Gastrocnemius medialis (tissue), 4 donors: ENCODE data around the gene APBB1IP. TPM values are rescaled to one million over a fixed set of nuclear protein-coding genes. Genes with fewer than 3 reads are reported as not detected.
A peak's percentile ranks its signal among the peaks of the same experiment; 100 is the strongest.
"Not testable (repeated sequence)": the region's sequence is repeated elsewhere in the genome, so short reads cannot be mapped to it uniquely, and the experiment has no call there.

Experiments
- ATAC-seq, 2 donors: fragments of 150-250 bp; one replicate each; pipeline ENCODE4 v1.9.1; 2016
- DNase-seq, 2 donors: peaks; one replicate each; pipeline ENCODE4 v3.0.0-alpha.2; 2019
- H3K27ac ChIP-seq, 4 donors: fragments of 200-600 bp; sonication (generic); 1 replicate in 1 of 4; 2 replicates in 3 of 4; pipeline ENCODE4 v1.5.1; 2016 to 2018; ENCODE audit warnings: mild to moderate bottlenecking in 2 of 4, moderate library complexity in 1 of 4
- H3K27me3 ChIP-seq, 3 donors: fragments of 200-600 bp; sonication (generic) in 2 of 3; 1 replicate in 1 of 3; 2 replicates in 2 of 3; pipeline versions ENCODE4 v1.5.1 to v1.6.0; 2016 to 2019; ENCODE audit warnings: mild to moderate bottlenecking in 1 of 3, moderate library complexity in 1 of 3
- H3K36me3 ChIP-seq, 2 donors: fragments of 200-600 bp; sonication (generic) in 1 of 2; one replicate each; pipeline ENCODE4 v1.5.1; 2017 to 2018
- H3K4me1 ChIP-seq, 2 donors: fragments of 200-600 bp; sonication (generic) in 1 of 2; one replicate each; pipeline ENCODE4 v1.5.1; 2016 to 2017; ENCODE audit warnings: mild to moderate bottlenecking in 2 of 2
- H3K4me3 ChIP-seq, 4 donors: fragments of 200-600 bp; sonication (generic) in 3 of 4; 1 replicate in 1 of 4; 2 replicates in 3 of 4; pipeline ENCODE4 v1.5.1; 2016 to 2019; ENCODE audit warnings: mild to moderate bottlenecking in 2 of 4
- H3K9me3 ChIP-seq, 3 donors: fragments of 200-600 bp; sonication (generic) in 2 of 3; 1 replicate in 1 of 3; 2 replicates in 2 of 3; pipeline ENCODE4 v1.5.1; 2016 to 2019
- POLR2A ChIP-seq, 2 donors: fragments of 450-650 bp; IDR thresholded peaks; one replicate each; pipeline ENCODE4 v1.6.1; 2017; ENCODE audit warnings: antibody characterized with exemption in 2 of 2, mild to moderate bottlenecking in 2 of 2, moderate library complexity in 2 of 2
- in situ Hi-C, 4 donors: fragments of 200-750 bp; cut with MboI; loops; one replicate each; pipeline versions ENCODE4 v1.15.0 to v1.8.0; 2017; ENCODE audit warnings: low sequenced_read_pairs in 4 of 4
- intact Hi-C: fragments of 100-400 bp; cut with DNase I; formaldehyde crosslinking; loops from one replicate; pipeline ENCODE4 v1.15.1; 2023; ENCODE audit warnings: low total_unique reads
- total RNA-seq, 4 donors: library from RNA; depleted of rRNA; stranded (reverse); fragments of >200 nt; gene quantifications; one replicate each; pipeline versions ENCODE4 v1.1.0 to v1.2.3, GENCODE V29; 2016
- TF ChIP-seq, protein P1 (sequence below), 5 experiments: fragments of 450-650 bp in 3 of 5; fragments of 200-600 bp in 2 of 5; sonication (generic) in 2 of 5; IDR thresholded peaks in 4 of 5; conservative IDR thresholded peaks in 1 of 5; 1 replicate in 4 of 5; 2 replicates in 1 of 5; pipeline ENCODE4 v1.5.1; 2016 to 2019; ENCODE audit warnings: antibody characterized with exemption in 5 of 5, mild to moderate bottlenecking in 3 of 5, moderate library complexity in 3 of 5

Gene APBB1IP
- total RNA-seq, 4 donors from 2014 or later, result 0.83 to 2.0 (median 1.2) TPM

DNA sequence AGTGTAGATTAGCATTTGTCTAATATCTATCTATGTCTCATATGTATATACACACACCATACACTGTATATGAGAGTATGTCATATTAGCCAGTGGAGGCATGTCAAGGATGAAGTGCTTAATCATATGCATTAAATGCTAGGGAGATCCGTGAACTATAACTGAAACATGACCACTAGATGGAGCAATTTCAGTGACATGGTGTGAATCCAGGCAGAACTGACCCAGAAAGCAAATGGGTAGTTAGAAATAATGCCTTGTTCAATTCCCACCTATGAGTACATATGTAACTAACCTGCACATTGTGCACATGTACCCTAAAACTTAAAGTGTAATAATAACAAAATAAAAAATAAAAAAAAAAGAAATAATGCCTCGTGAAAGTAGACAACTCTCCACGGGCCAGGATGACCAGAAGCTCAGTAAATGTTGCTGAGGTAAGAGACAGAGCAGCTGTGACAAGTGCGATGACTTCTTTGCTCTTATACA, 168.3 kb downstream of the APBB1IP start:
- TF ChIP-seq, protein P1, sequence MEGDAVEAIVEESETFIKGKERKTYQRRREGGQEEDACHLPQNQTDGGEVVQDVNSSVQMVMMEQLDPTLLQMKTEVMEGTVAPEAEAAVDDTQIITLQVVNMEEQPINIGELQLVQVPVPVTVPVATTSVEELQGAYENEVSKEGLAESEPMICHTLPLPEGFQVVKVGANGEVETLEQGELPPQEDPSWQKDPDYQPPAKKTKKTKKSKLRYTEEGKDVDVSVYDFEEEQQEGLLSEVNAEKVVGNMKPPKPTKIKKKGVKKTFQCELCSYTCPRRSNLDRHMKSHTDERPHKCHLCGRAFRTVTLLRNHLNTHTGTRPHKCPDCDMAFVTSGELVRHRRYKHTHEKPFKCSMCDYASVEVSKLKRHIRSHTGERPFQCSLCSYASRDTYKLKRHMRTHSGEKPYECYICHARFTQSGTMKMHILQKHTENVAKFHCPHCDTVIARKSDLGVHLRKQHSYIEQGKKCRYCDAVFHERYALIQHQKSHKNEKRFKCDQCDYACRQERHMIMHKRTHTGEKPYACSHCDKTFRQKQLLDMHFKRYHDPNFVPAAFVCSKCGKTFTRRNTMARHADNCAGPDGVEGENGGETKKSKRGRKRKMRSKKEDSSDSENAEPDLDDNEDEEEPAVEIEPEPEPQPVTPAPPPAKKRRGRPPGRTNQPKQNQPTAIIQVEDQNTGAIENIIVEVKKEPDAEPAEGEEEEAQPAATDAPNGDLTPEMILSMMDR (IDR thresholded peaks at IDR 0.05 in 4 of 5, conservative IDR thresholded peaks at IDR 0.05 in 1 of 5), result peak in 2 of 5 experiments; percentile 18 to 26
- intact Hi-C loops, ATAC-seq, in situ Hi-C loops, H3K4me1 ChIP-seq, H3K27ac ChIP-seq, H3K4me3 ChIP-seq, DNase-seq, H3K9me3 ChIP-seq, H3K27me3 ChIP-seq, H3K36me3 ChIP-seq: not testable (repeated sequence)

DNA sequence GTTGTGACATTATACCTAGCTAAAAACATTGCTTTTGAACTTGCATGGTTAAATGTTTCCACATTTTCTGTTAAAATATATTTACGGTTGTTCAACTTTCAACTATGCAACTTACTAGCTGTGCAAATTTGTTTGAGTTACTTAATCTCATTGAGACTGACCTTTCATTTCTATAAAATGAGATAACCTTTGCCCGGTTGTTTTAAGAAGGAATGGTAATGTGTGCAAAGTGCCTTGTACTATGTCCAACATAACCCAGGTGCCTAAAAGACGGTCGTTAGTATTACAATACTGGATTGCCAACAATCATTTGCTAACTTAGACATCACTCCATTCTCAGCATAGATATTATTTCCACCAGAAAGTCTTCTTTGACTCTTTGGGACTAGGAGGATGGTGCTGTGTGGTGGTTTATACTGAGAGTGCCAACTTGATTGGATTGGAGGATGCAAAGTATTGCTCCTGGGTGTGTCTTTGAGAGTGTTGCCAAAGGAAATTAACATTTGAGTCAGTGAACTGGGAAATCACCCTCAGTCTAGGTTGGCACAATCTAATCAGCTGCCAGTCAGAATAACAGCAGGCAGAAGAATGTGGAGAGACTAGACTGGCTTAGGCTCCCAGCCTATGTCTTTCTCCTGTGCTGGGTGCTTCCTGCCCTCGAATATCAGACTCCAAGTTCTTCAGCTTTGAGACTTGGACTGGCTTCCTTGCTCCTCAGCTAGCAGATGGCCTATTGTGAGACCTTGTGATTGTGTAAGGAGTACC, 174.2 kb downstream of the APBB1IP start:
- no peaks in the 10 kb centered on the region for H3K27me3 ChIP-seq
- intact Hi-C loops, result no loop called here
- ATAC-seq (no peak), DNase-seq (no peak)
- H3K4me3 ChIP-seq, result no peak overlapping the region
- no peak for TF ChIP-seq POLR2A (IDR thresholded peaks at IDR 0.05)
- TF ChIP-seq, protein P1 (IDR thresholded peaks at IDR 0.05 in 4 of 5, conservative IDR thresholded peaks at IDR 0.05 in 1 of 5), result no peak
- H3K27ac ChIP-seq, result no peak overlapping the region
- no peaks in the 10 kb centered on the region for H3K36me3 ChIP-seq
- no peaks in the 10 kb centered on the region for H3K9me3 ChIP-seq
- in situ Hi-C loops, result no loop called here
- no peaks in the 10 kb centered on the region for H3K4me1 ChIP-seq

Other genes with a start within 250 kb of the APBB1IP start
- not detected for gene GAD2, start 221.6 kb upstream of the APBB1IP start, total RNA-seq